Aorta (tissue), 5 donors: ENCODE results near the gene SH2D3A. TPM values are rescaled to one million over a fixed set of nuclear protein-coding genes. Genes with fewer than 3 reads are reported as not detected.

ENCODE experiments used
- ATAC-seq: fragments of 200-7000 bp; cut with Tn5 transposase; one replicate; pipeline ENCODE4 v1.9.1; 2022; ENCODE audit warnings: moderate library complexity; ENCODE audit not compliant: low FRiP score
- DNase-seq, 2 donors: peaks; one replicate each; pipeline ENCODE4 v3.0.0-alpha.2; 2020
- H3K27ac ChIP-seq, 2 donors: one replicate each; pipeline ENCODE4 v1.5.1; 2013; ENCODE audit warnings: low read length in 2 of 2, mild to moderate bottlenecking in 2 of 2, moderate library complexity in 2 of 2, control low read depth in 1 of 2, inconsistent platforms in 1 of 2, low read depth in 1 of 2
- H3K27me3 ChIP-seq, 2 donors: one replicate each; pipeline ENCODE4 v1.6.1; 2013; ENCODE audit warnings: control low read depth in 1 of 2, low read length in 1 of 2, mild to moderate bottlenecking in 1 of 2, moderate library complexity in 1 of 2; ENCODE audit not compliant: insufficient read depth in 2 of 2, control insufficient read depth in 1 of 2
- H3K36me3 ChIP-seq, 2 donors: one replicate each; pipeline ENCODE4 v1.6.1; 2013; ENCODE audit warnings: control low read depth in 1 of 2, low read length in 1 of 2, mild to moderate bottlenecking in 1 of 2; ENCODE audit not compliant: insufficient read depth in 2 of 2, control insufficient read depth in 1 of 2
- H3K4me1 ChIP-seq, 2 donors: one replicate each; pipeline ENCODE4 v1.6.1; 2013; ENCODE audit warnings: low read length in 2 of 2, control low read depth in 1 of 2, mild to moderate bottlenecking in 1 of 2, moderate library complexity in 1 of 2; ENCODE audit not compliant: insufficient read depth in 2 of 2, control insufficient read depth in 1 of 2
- H3K4me3 ChIP-seq, 2 donors: one replicate each; pipeline ENCODE4 v1.5.1; 2013; ENCODE audit warnings: low read length in 2 of 2, control low read depth in 1 of 2, mild to moderate bottlenecking in 1 of 2
- H3K9me3 ChIP-seq: one replicate; pipeline ENCODE4 v1.6.1; 2013; ENCODE audit warnings: mild to moderate bottlenecking, low read length; ENCODE audit not compliant: control insufficient read depth
- WGBS, 2 donors: extraction: QIAGEN DNeasy Blood & Tissue Kit; methylation state at CpG; one replicate each; pipeline ENCODE4 v1.1.7; 2013; 5-methylcytosine and 5-hydroxymethylcytosine counted together
- intact Hi-C, 2 donors: fragments of 100-400 bp; cut with DNase I; formaldehyde crosslinking; loops; one replicate each; pipeline versions ENCODE4 v1.14.2 to v1.15.0; 2022
- polyA plus RNA-seq, 2 donors: library from polyadenylated mRNA; stranded (reverse); fragments of 200-250 nt; gene quantifications; one replicate each; pipeline ENCODE4 v1.2.3, GENCODE V29; 2013
- total RNA-seq, 2 donors: library from RNA; stranded (reverse); fragmentation: NEBNext Ultra II Directional; extraction: Animal tissue kit (Norgen Biotek cat#: 25700); gene quantifications; one replicate each; pipeline ENCODE4 v1.2.1, GENCODE V29; 2021
- donor health status: healthy with polysubstance abuse.
- donor health status: Bipolar disorder and iron deficiency.
- donor health status: DM: no; HTN: no; CAD: no.
- donor health status: DM: no; HTN: no; CAD: no.
- donor health status: DM: yes; HTN: yes; CAD: no.

SH2D3A gene
- total and polyA plus RNA-seq, 4 donors, result 0.26 to 4.1 (median 0.85) TPM

DNA sequence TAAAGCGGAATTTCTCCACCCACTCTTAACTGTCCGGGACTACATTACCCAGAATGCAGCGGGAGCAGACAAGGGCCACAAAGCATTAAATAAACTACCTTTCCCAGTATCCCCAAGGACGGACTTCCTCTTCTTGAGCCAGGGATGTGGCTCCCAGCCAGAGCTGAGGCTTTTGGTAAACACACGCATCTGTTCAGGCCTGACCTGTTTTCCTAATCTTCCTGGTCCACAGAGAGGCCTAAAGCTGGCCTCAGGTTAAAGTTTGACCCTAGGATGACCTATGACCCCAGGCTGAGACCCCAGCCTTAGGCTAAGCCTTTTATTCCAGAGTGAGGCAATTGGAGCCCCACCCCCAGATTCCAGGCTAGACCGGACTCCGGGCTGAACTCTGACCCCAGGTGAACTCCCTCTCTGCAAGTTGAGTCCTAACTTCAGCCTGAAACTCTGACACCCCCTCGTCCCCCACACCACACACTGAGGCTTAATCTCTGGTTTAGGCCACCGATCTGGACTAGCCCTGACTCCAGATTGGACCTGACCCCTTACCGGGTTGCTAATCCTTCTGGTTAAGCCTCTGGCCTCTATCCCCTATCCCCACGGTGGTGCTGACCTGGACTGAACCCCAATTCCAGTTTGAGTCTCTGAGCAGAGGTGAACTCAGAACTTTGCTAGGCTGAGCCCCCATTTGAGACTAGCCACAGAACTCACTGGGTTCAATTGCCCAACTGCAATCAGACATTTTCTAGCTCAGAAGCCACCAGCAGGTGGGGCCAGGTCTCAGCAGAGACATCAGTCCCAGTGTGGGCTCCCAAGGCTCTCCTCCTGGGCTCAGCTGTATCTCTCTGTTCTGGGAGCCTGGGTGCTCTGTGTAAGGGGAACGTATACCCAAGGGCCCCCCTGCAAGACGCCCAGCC, 29.1 kb downstream of the SH2D3A start:
- Histone ChIP-seq H3K27ac (peak overlapping the region; percentile 47 to 92), H3K36me3 (no peaks in the 10 kb centered on the region), H3K27me3 (no peaks in the 10 kb centered on the region), H3K4me3 (no peak overlapping the region), H3K9me3 (no peaks in the 10 kb centered on the region), H3K4me1 (no peaks in the 10 kb centered on the region)
- intact Hi-C loops, result loop anchor here in 1 of 2 donors (2.0 to 10.0 kb wide), 4 partner anchors 103 to 276 kb away; partner anchors contain the start of gene CRB3
- DNase-seq, result peak; percentile 92 to 97
- WGBS, 2 donors, result 9 to 11% methylated on average over 13 of the region's 13 CpGs
- ATAC-seq, result peak; percentile 44

DNA sequence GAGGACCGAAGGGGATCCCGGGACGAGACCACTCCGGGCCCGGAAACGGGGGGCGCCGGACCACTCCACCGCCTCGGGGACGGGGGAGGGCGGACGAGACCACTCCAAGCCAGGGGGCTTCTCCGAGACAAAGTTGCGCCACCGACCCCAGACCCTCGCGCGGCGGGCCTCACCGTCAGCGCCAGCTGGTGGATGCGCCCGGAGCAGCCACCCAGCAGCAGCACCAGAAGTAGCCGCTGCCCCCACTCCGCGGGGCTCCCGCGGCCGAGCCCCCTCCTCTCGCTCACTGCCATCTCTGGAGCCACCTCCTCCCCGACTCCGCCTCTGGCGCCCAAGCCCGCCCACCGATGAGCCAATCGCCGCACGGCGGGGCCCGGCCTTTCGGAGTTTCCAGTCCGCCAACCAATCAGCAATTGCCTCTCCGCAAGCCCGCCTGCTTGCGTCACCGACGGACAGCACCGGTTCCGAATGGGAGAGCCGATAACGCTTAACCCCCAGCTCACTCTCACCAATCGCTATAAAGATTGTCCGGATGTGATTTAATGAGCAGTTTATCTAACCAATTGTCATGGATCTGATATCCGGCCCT, 29.9 kb downstream of the SH2D3A start, which contains the start of gene GPR108:
GPR108 (minus strand) TSS at position 297 of the 589 bp plus-strand sequence; CDS start at position 293, 4 bp downstream.
- Histone ChIP-seq H3K4me1 (no peaks in the 10 kb centered on the region), H3K4me3 (peak within 1 kb of the TSS; percentile 59 to 62), H3K27ac (peak within 1 kb of the TSS; percentile 47 to 92), H3K27me3 (no peaks in the 10 kb centered on the region), H3K36me3 (no peaks in the 10 kb centered on the region), H3K9me3 (no peaks in the 10 kb centered on the region)
- DNase-seq (peak; percentile 100), ATAC-seq (peak; percentile 92)
- 0 to 1% methylated on average over 41 to 55 of the region's 55 CpGs for WGBS, 2 donors
- intact Hi-C loops, result loop anchor here in 1 of 2 donors (5.0 to 10.0 kb wide), 3 partner anchors 103 to 275 kb away; partner anchors contain the start of gene CRB3

- H3K36me3 ChIP-seq, result no peaks in the 10 kb centered on the region
- WGBS, 2 donors, result 1% methylated on average over 16 of the region's 16 CpGs
- H3K4me3 ChIP-seq, result peak overlapping the region; percentile 59 to 62
- DNase-seq, result no peak
- H3K27ac ChIP-seq, result peak overlapping the region in 1 of 2 donors; percentile 54
- intact Hi-C loops, result loop anchor here in 1 of 2 donors (5.0 to 10.0 kb wide), 3 partner anchors 102 to 275 kb away; partner anchors contain the start of gene CRB3
- no peak for ATAC-seq
- no peaks in the 10 kb centered on the region for H3K9me3 ChIP-seq
- no peaks in the 10 kb centered on the region for H3K27me3 ChIP-seq
- H3K4me1 ChIP-seq, result no peaks in the 10 kb centered on the region
Measured at GRCh38 chr19:6736917-6737283, 30.3 kb downstream of the SH2D3A start.

GRCh38 chr19:6736169-6736916, 30.9 kb downstream of the SH2D3A start:
- H3K36me3 ChIP-seq, result no peaks in the 10 kb centered on the region
- intact Hi-C loops, result loop anchor here in 1 of 2 donors (5.0 to 10.0 kb wide), 3 partner anchors 102 to 274 kb away; partner anchors contain the start of gene CRB3
- peak overlapping the region; percentile 59 to 62 for H3K4me3 ChIP-seq
- H3K4me1 ChIP-seq, result no peaks in the 10 kb centered on the region
- peak; percentile 24 for ATAC-seq
- no peaks in the 10 kb centered on the region for H3K9me3 ChIP-seq
- H3K27ac ChIP-seq, result peak overlapping the region in 1 of 2 donors; percentile 41
- DNase-seq, result peak; percentile 89 to 90
- WGBS, 2 donors, result 28 to 29% methylated on average over 25 of the region's 25 CpGs
- no peaks in the 10 kb centered on the region for H3K27me3 ChIP-seq

GRCh38 chr19:6735181-6735911, 31.9 kb downstream of the SH2D3A start:
- Histone ChIP-seq H3K36me3 (peaks cover 0 to 3% of the 10 kb centered on the region in 2 donors), H3K27ac (no peak overlapping the region), H3K4me1 (no peaks in the 10 kb centered on the region), H3K4me3 (no peak overlapping the region), H3K9me3 (no peaks in the 10 kb centered on the region), H3K27me3 (no peaks in the 10 kb centered on the region)
- WGBS, 2 donors, result 75 to 77% methylated on average over 15 of the region's 15 CpGs
- ATAC-seq (no peak), DNase-seq (no peak)
- intact Hi-C loops, result loop anchor here in 1 of 2 donors (5.0 to 10.0 kb wide), 3 partner anchors 101 to 273 kb away; partner anchors contain the start of gene CRB3

GRCh38 chr19:6734096-6734696, 33.0 kb downstream of the SH2D3A start:
- ATAC-seq (no peak), DNase-seq (no peak)
- H3K9me3 ChIP-seq, result no peaks in the 10 kb centered on the region
- peaks cover 0 to 3% of the 10 kb centered on the region in 2 donors for H3K36me3 ChIP-seq
- no peak overlapping the region for H3K27ac ChIP-seq
- no peak overlapping the region for H3K4me3 ChIP-seq
- H3K4me1 ChIP-seq, result no peaks in the 10 kb centered on the region
- intact Hi-C loops, result loop anchor here in 1 of 2 donors (10.0 kb wide), 2 partner anchors 99 to 209 kb away; no protein-coding TSS in a partner anchor
- WGBS, 2 donors, result 71 to 73% methylated on average over 20 of the region's 20 CpGs
- no peaks in the 10 kb centered on the region for H3K27me3 ChIP-seq

DNA sequence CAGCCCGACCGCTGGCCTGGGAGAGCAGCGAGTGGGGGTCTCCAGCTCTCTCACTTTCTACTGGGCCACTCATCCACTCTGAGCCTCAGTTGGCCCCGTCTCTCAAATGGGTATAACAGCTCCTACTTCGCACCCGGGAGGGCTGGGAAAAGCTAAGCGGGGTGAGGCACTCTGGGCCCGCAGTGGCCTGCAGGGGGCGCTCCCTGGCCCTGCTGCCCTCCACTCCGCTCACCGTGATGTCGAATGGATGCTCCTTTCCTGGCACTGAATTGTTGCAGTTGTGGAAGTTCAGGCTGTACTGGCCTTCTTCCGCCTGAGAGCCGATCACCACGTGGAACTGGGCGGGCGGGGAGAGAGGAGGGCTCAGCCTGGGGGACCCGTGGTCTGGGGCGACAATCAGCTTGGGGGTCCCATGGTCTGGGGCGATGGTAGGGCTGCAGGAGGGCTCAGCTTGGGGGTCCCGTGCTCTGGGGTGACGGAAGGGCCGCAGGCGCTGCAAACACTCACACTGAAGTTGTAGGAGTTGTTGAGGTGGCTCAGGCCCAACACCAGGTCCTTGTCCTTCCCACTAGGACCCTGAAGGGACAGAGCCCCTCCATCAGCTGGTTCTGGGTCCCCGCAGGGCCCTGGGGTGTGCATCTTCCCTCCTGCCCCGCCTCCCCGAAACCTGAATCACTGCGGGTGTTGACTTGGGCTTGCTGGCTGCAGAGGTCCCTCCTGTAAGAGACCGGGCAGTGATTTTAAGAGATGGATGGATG, 33.7 kb downstream of the SH2D3A start:
- no peaks in the 10 kb centered on the region for H3K4me1 ChIP-seq
- ATAC-seq (no peak), DNase-seq (no peak)
- H3K27ac ChIP-seq, result no peak overlapping the region
- H3K9me3 ChIP-seq, result no peaks in the 10 kb centered on the region
- no peaks in the 10 kb centered on the region for H3K27me3 ChIP-seq
- peaks cover 0 to 3% of the 10 kb centered on the region in 2 donors for H3K36me3 ChIP-seq
- WGBS, 2 donors, result 89 to 91% methylated on average over 29 of the region's 29 CpGs
- H3K4me3 ChIP-seq, result no peak overlapping the region
- intact Hi-C loops, result loop anchor here in 1 of 2 donors (10.0 kb wide), 2 partner anchors 99 to 209 kb away; no protein-coding TSS in a partner anchor
